ENCODE measurements around the gene IGSF23.

Gene IGSF23

GRCh38 chr19:44613295-44614178 lies at the start of gene IGSF23:
IGSF23 (plus strand) TSS chr19:44613563; CDS start chr19:44613646, 83 bp downstream.
- no peak for DNase-seq (ENCODE audit: low spot score)
- no peak for TF ChIP-seq CTCF (conservative IDR thresholded peaks at IDR 0.05; ENCODE audit: low read depth)
- ChIA-PET CTCF (interaction anchor here (0.5 kb wide), 1 partner anchor 158 kb away, joined by 3 read pairs; no protein-coding TSS in a partner anchor), POLR2A (ENCODE audit: low non-redundant PET) (interaction anchor here (0.6 kb wide), 1 partner anchor 1155 kb away, joined by 3 read pairs; no protein-coding TSS in a partner anchor)
- H3K27ac ChIP-seq, result no peak within 1 kb of the TSS

- TF ChIP-seq CTCF (conservative IDR thresholded peaks at IDR 0.05; ENCODE audit: low read depth), result no peak
- ChIA-PET CTCF (interaction anchor here (0.6 kb wide), 4 partner anchors 12 to 303 kb away, joined by 3 to 4 read pairs (median 3); no protein-coding TSS in a partner anchor), POLR2A (ENCODE audit: low non-redundant PET) (no interaction called here)
- H3K27ac ChIP-seq, result no peak overlapping the region
- DNase-seq (ENCODE audit: low spot score), result no peak
Observed at GRCh38 chr19:44566984-44567383, 46.4 kb upstream of the IGSF23 start.

- no peak overlapping the region for H3K27ac ChIP-seq
- TF ChIP-seq CTCF (conservative IDR thresholded peaks at IDR 0.05; ENCODE audit: low read depth), result no peak
- ChIA-PET CTCF (no interaction called here), POLR2A (ENCODE audit: low non-redundant PET) (no interaction called here)
- no peak for DNase-seq (ENCODE audit: low spot score)
Observed at GRCh38 chr19:44567745-44568144, 45.6 kb upstream of the IGSF23 start.

GRCh38 chr19:44570603-44570983 lies 42.8 kb upstream of the IGSF23 start:
- no peak overlapping the region for H3K27ac ChIP-seq
- no peak for TF ChIP-seq CTCF (conservative IDR thresholded peaks at IDR 0.05; ENCODE audit: low read depth)
- no peak for DNase-seq (ENCODE audit: low spot score)
- POLR2A ChIA-PET (ENCODE audit: low non-redundant PET), result interaction anchor here (0.6 kb wide), 1 partner anchor 201 kb away, joined by 3 read pairs; no protein-coding TSS in a partner anchor
- CTCF ChIA-PET, result interaction anchor here (0.5 to 1.8 kb wide), 23 partner anchors 10 to 749 kb away, joined by 3 to 12 read pairs (median 3); no protein-coding TSS in a partner anchor

- ChIA-PET CTCF (interaction anchor here (0.5 to 1.8 kb wide), 25 partner anchors 10 to 451 kb away, joined by 3 to 12 read pairs (median 3); no protein-coding TSS in a partner anchor), POLR2A (ENCODE audit: low non-redundant PET) (interaction anchor here (0.6 kb wide), 1 partner anchor 200 kb away, joined by 3 read pairs; no protein-coding TSS in a partner anchor)
- peak; percentile 69 for TF ChIP-seq CTCF (conservative IDR thresholded peaks at IDR 0.05; ENCODE audit: low read depth)
- no peak overlapping the region for H3K27ac ChIP-seq
- peak; percentile 54 for DNase-seq (ENCODE audit: low spot score)
Observed at GRCh38 chr19:44570984-44571684, 42.2 kb upstream of the IGSF23 start.

Data from RWPE1 (cell line).